ENCODE data around the gene FAM8A1.

The FAM8A1 gene

GRCh38 chr6:17624396-17624795, 24.3 kb downstream of the FAM8A1 start:
- no peak for TF ChIP-seq CTCF (IDR thresholded peaks at IDR 0.05; ENCODE audit: insufficient read depth, missing control alignments)
- no peak for DNase-seq (ENCODE audit: insufficient read length, low spot score)
- no peak for FAIRE-seq

- TF ChIP-seq CTCF (IDR thresholded peaks at IDR 0.05; ENCODE audit: insufficient read depth, missing control alignments) = no peak
- no peak for DNase-seq (ENCODE audit: insufficient read length, low spot score)
- no peak for FAIRE-seq
Observed at GRCh38 chr6:17628873-17629272, 28.8 kb downstream of the FAM8A1 start.

- no peak for TF ChIP-seq CTCF (IDR thresholded peaks at IDR 0.05; ENCODE audit: insufficient read depth, missing control alignments)
- FAIRE-seq (no peak), DNase-seq (ENCODE audit: insufficient read length, low spot score) (no peak)
Observed at GRCh38 chr6:17629824-17630510, 29.9 kb downstream of the FAM8A1 start.

GRCh38 chr6:17630511-17631073, 30.5 kb downstream of the FAM8A1 start:
- no peak for TF ChIP-seq CTCF (IDR thresholded peaks at IDR 0.05; ENCODE audit: insufficient read depth, missing control alignments)
- DNase-seq (ENCODE audit: insufficient read length, low spot score) (no peak), FAIRE-seq (no peak)

- no peak for DNase-seq (ENCODE audit: insufficient read length, low spot score)
- FAIRE-seq = no peak
- no peak for TF ChIP-seq CTCF (IDR thresholded peaks at IDR 0.05; ENCODE audit: insufficient read depth, missing control alignments)
Observed at GRCh38 chr6:17632934-17633333, 32.8 kb downstream of the FAM8A1 start.

- FAIRE-seq (no peak), DNase-seq (ENCODE audit: insufficient read length, low spot score) (no peak)
- TF ChIP-seq CTCF (IDR thresholded peaks at IDR 0.05; ENCODE audit: insufficient read depth, missing control alignments) = no peak
Observed at GRCh38 chr6:17633465-17634188, 33.5 kb downstream of the FAM8A1 start.

- DNase-seq (ENCODE audit: insufficient read length, low spot score) (no peak), FAIRE-seq (no peak)
- no peak for TF ChIP-seq CTCF (IDR thresholded peaks at IDR 0.05; ENCODE audit: insufficient read depth, missing control alignments)
Observed at GRCh38 chr6:17635568-17635967, 35.5 kb downstream of the FAM8A1 start.
